ACC112 (cell line): ENCODE data around the gene OPTN.
"Not testable (repeated sequence)": the region's sequence is repeated elsewhere in the genome, so short reads cannot be mapped to it uniquely, and the experiment has no call there.

Experiments used
- H2AFZ ChIP-seq: fragments of 200-600 bp; sonication (generic); one replicate; pipeline ENCODE4 v1.6.0; 2017; ENCODE audit warnings: antibody characterized with exemption, low read length; ENCODE audit not compliant: unreplicated experiment
- H3K27ac ChIP-seq: fragments of 200-600 bp; sonication (generic); 2 replicates; pipeline ENCODE4 v1.5.1; 2014; ENCODE audit warnings: low read depth, mild to moderate bottlenecking, antibody characterized with exemption, low read length, moderate library complexity
- H3K27me3 ChIP-seq: fragments of 200-600 bp; sonication (generic); 2 replicates; pipeline ENCODE4 v1.6.1; 2014; ENCODE audit warnings: mild to moderate bottlenecking, antibody characterized with exemption, low read length, moderate library complexity, mixed read lengths; ENCODE audit not compliant: insufficient read depth
- H3K36me3 ChIP-seq: fragments of 200-600 bp; sonication (generic); 2 replicates; pipeline ENCODE4 v1.6.1; 2016; ENCODE audit warnings: mild to moderate bottlenecking, antibody characterized with exemption, low read length, moderate library complexity, mixed read lengths; ENCODE audit not compliant: insufficient read depth
- H3K4me1 ChIP-seq: fragments of 200-600 bp; sonication (generic); one replicate; pipeline ENCODE4 v1.6.1; 2016; ENCODE audit warnings: low read length, mixed read lengths; ENCODE audit not compliant: insufficient read depth, unreplicated experiment, control insufficient read depth
- H3K4me3 ChIP-seq: fragments of 200-600 bp; sonication (generic); 2 replicates; pipeline ENCODE4 v1.5.1; 2014; ENCODE audit warnings: mild to moderate bottlenecking, low read depth, low read length
- H3K79me2 ChIP-seq: fragments of 200-600 bp; sonication (generic); one replicate; pipeline ENCODE4 v1.6.0; 2016; ENCODE audit warnings: low read length; ENCODE audit not compliant: control insufficient read depth, unreplicated experiment, insufficient read depth

The OPTN gene

GRCh38 chr10:13089345-13089744 is 10.6 kb upstream of the OPTN start:
- no peak overlapping the region for H3K4me3 ChIP-seq
- H2AFZ ChIP-seq, result no peak overlapping the region
- H3K36me3 ChIP-seq, result peaks cover 6% of the 10 kb centered on the region; the same call in 1 of the 2 replicates
- peaks cover 16% of the 10 kb centered on the region for H3K4me1 ChIP-seq
- no peak overlapping the region for H3K27ac ChIP-seq
- no peaks in the 10 kb centered on the region for H3K79me2 ChIP-seq
- no peaks in the 10 kb centered on the region for H3K27me3 ChIP-seq

GRCh38 chr10:13090289-13090688 is 9.7 kb upstream of the OPTN start:
- Histone ChIP-seq H3K4me1 (peaks cover 22% of the 10 kb centered on the region), H3K4me3 (no peak overlapping the region), H2AFZ (no peak overlapping the region), H3K27me3 (no peaks in the 10 kb centered on the region), H3K79me2 (no peaks in the 10 kb centered on the region), H3K27ac (no peak overlapping the region), H3K36me3 (peaks cover under 1% of the 10 kb centered on the region; the same call in 1 of the 2 replicates)

- no peak overlapping the region for H3K27ac ChIP-seq
- no peak overlapping the region for H3K4me3 ChIP-seq
- no peak overlapping the region for H2AFZ ChIP-seq
- no peaks in the 10 kb centered on the region for H3K27me3 ChIP-seq
- H3K4me1 ChIP-seq, result peaks cover 22% of the 10 kb centered on the region
- H3K36me3 ChIP-seq, result no peaks in the 10 kb centered on the region
- H3K79me2 ChIP-seq, result no peaks in the 10 kb centered on the region
Measured at GRCh38 chr10:13091801-13092200, 8.2 kb upstream of the OPTN start.

GRCh38 chr10:13092291-13093102 is 7.5 kb upstream of the OPTN start:
- H3K79me2 ChIP-seq, result no peaks in the 10 kb centered on the region
- H2AFZ ChIP-seq, result no peak overlapping the region
- H3K27me3 ChIP-seq, result no peaks in the 10 kb centered on the region
- H3K4me1 ChIP-seq, result peaks cover 19% of the 10 kb centered on the region
- H3K4me3 ChIP-seq, result no peak overlapping the region
- no peak overlapping the region for H3K27ac ChIP-seq
- H3K36me3 ChIP-seq, result no peaks in the 10 kb centered on the region

GRCh38 chr10:13094082-13094481 is 5.9 kb upstream of the OPTN start:
- H3K27me3 ChIP-seq, H3K4me3 ChIP-seq, H3K79me2 ChIP-seq, H2AFZ ChIP-seq, H3K27ac ChIP-seq, H3K36me3 ChIP-seq, H3K4me1 ChIP-seq: not testable (repeated sequence)

- Histone ChIP-seq H3K4me3 (no peak overlapping the region), H3K4me1 (peaks cover 8% of the 10 kb centered on the region), H3K27ac (no peak overlapping the region), H3K27me3 (no peaks in the 10 kb centered on the region), H2AFZ (no peak overlapping the region), H3K79me2 (peaks cover 2% of the 10 kb centered on the region), H3K36me3 (no peaks in the 10 kb centered on the region)
Measured at GRCh38 chr10:13095094-13095493, 4.9 kb upstream of the OPTN start.

GRCh38 chr10:13095929-13096328 is 4.0 kb upstream of the OPTN start:
- Histone ChIP-seq H3K27me3 (no peaks in the 10 kb centered on the region), H3K36me3 (no peaks in the 10 kb centered on the region), H3K4me1 (peaks cover 8% of the 10 kb centered on the region), H2AFZ (no peak overlapping the region), H3K4me3 (no peak overlapping the region), H3K27ac (no peak overlapping the region), H3K79me2 (peaks cover 10% of the 10 kb centered on the region)

GRCh38 chr10:13099144-13099665 is 758 bp upstream of the OPTN start:
- H3K27ac ChIP-seq, result peak overlapping the region; percentile 75

GRCh38 chr10:13100349-13101294 is 659 bp downstream of the OPTN start:
- Histone ChIP-seq H3K79me2 (peaks cover 51% of the 10 kb centered on the region), H3K27me3 (no peaks in the 10 kb centered on the region), H3K27ac (peak overlapping the region; percentile 82), H2AFZ (peak overlapping the region; percentile 93), H3K4me1 (peaks cover 14% of the 10 kb centered on the region), H3K36me3 (peaks cover 9% of the 10 kb centered on the region), H3K4me3 (peak overlapping the region; percentile 87)

More at GRCh38 chr10:13099144-13099665, 758 bp upstream of the OPTN start:
- H2AFZ ChIP-seq, result peak overlapping the region; percentile 98
- peaks cover 17% of the 10 kb centered on the region for H3K4me1 ChIP-seq
- peaks cover 4% of the 10 kb centered on the region for H3K36me3 ChIP-seq
- no peaks in the 10 kb centered on the region for H3K27me3 ChIP-seq
- H3K4me3 ChIP-seq, result peak overlapping the region; percentile 87
- H3K79me2 ChIP-seq, result peaks cover 38% of the 10 kb centered on the region

GRCh38 chr10:13102002-13102794 is 2.2 kb downstream of the OPTN start:
- Histone ChIP-seq H3K4me3 (peak overlapping the region; percentile 87), H3K27ac (peak overlapping the region; percentile 65), H3K4me1 (peaks cover 14% of the 10 kb centered on the region), H3K27me3 (no peaks in the 10 kb centered on the region), H2AFZ (peak overlapping the region; percentile 7), H3K36me3 (peaks cover 12% of the 10 kb centered on the region), H3K79me2 (peaks cover 64% of the 10 kb centered on the region)
